HT1080 (cell line): ENCODE measurements around the gene FAM83F. TPM values are rescaled to one million over a fixed set of nuclear protein-coding genes. Genes with fewer than 3 reads are reported as not detected.
A peak's percentile ranks its signal among the peaks of the same experiment; 100 is the strongest.
"Not testable (repeated sequence)": the region's sequence is repeated elsewhere in the genome, so short reads cannot be mapped to it uniquely, and the experiment has no call there.

ENCODE experiments used
- DNase-seq: peaks from one replicate; pipeline ENCODE4 v3.0.0-alpha.2; 2015; ENCODE audit warnings: low read depth
- total RNA-seq: library from RNA; depleted of rRNA; stranded (reverse); fragments of >200 nt; shearing (Covaris generic); gene quantifications from 2 replicates; pipeline ENCODE4 v1.2.3, GENCODE V29; 2014

FAM83F gene
- total RNA-seq, 1 experiment from 2014 or later: 0.03 TPM

- DNase-seq: no peak
Observed at GRCh38 chr22:40009951-40010671, 15.4 kb downstream of the FAM83F start.

GRCh38 chr22:40010746-40011145 is 16.0 kb downstream of the FAM83F start:
- no peak for DNase-seq

- no peak for DNase-seq
Observed at GRCh38 chr22:40014667-40015248, 20.0 kb downstream of the FAM83F start.

GRCh38 chr22:40015358-40015976 is 20.7 kb downstream of the FAM83F start:
- no peak for DNase-seq

GRCh38 chr22:40018051-40018450 is 23.3 kb downstream of the FAM83F start:
- no peak for DNase-seq

- DNase-seq: no peak
Observed at GRCh38 chr22:40019100-40019499, 24.3 kb downstream of the FAM83F start.

- no peak for DNase-seq
Observed at GRCh38 chr22:40020956-40021355, 26.2 kb downstream of the FAM83F start.

- DNase-seq: no peak
Observed at GRCh38 chr22:40021401-40022000, 26.7 kb downstream of the FAM83F start.

GRCh38 chr22:40022536-40023240 is 27.9 kb downstream of the FAM83F start:
- DNase-seq: peak; percentile 40

- DNase-seq: no peak
Observed at GRCh38 chr22:40023341-40023841, 28.6 kb downstream of the FAM83F start.

- peak; percentile 63 for DNase-seq
Observed at GRCh38 chr22:40024201-40025061, 29.7 kb downstream of the FAM83F start.

GRCh38 chr22:40025062-40025379 is 30.3 kb downstream of the FAM83F start:
- DNase-seq: not testable (repeated sequence)

- no peak for DNase-seq
Observed at GRCh38 chr22:40025856-40026255, 31.1 kb downstream of the FAM83F start.

GRCh38 chr22:40026641-40027040 is 31.9 kb downstream of the FAM83F start:
- DNase-seq: no peak

- no peak for DNase-seq
Observed at GRCh38 chr22:40027191-40028097, 32.7 kb downstream of the FAM83F start.

- DNase-seq: no peak
Observed at GRCh38 chr22:40028098-40028425, 33.3 kb downstream of the FAM83F start.

- DNase-seq: no peak
Observed at GRCh38 chr22:40029189-40029890, 34.6 kb downstream of the FAM83F start.

- no peak for DNase-seq
Observed at GRCh38 chr22:40030026-40030757, 35.4 kb downstream of the FAM83F start.

GRCh38 chr22:40030758-40031095 is 36.0 kb downstream of the FAM83F start:
- DNase-seq: no peak
